NCI-H82 treated with DMSO at 0.1 percent for 48 hours (cell line): ENCODE measurements around the gene RABL3.
"Not testable (repeated sequence)": the region's sequence is repeated elsewhere in the genome, so short reads cannot be mapped to it uniquely, and the experiment has no call there.

Experiments used
- DNase-seq: peaks from one replicate; lab custom pipeline; 2025; ENCODE audit not compliant: unreplicated experiment; lab: John Stamatoyannopoulos, UW

RABL3 gene

DNA sequence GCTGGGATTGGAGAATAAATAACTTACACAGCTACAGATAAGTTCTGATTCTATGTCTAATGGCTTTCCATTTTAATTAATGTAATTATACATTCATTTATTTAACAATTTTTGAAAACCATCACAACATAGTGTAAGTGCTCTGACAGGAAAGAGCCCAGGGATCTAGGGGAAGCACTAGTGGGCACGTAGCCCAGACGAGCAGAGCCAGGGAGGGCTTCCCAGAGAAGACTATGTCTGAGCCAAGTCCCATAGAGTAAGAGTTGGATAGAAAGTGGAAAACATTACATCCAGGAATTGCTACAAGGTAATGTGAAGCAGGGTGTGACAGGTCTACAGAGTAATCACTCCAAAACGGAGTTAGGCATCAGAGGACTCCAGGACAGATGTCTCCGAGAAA lies 57.4 kb downstream of the RABL3 start:
- DNase-seq, result no peak

- no peak for DNase-seq
Measured at GRCh38 chr3:120683671-120684301, 58.5 kb downstream of the RABL3 start.

DNA sequence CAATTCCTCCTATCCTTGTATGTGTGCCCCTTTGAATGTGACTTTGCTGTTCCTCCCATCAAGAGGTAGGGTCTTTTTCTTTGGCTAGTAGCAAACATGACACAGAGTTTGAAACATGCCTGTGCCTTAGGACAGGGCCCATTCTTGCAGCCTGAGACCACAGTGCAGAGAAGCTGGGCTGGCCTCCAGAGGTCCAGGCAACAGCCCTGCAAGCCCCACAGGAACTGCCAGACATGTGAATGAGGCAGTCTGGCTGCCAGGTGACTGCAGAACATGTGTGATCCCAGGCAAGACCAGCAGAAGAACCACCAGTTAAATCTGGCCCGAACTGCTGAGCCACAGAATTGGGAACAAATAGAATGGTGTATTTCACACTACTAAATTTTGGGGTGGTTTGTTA lies 59.1 kb downstream of the RABL3 start:
- no peak for DNase-seq

GRCh38 chr3:120682095-120682681 lies 60.1 kb downstream of the RABL3 start, which contains the start of gene HGD:
HGD (minus strand) TSS chr3:120682239; CDS start chr3:120682111, 128 bp downstream.
- no peak for DNase-seq

DNA sequence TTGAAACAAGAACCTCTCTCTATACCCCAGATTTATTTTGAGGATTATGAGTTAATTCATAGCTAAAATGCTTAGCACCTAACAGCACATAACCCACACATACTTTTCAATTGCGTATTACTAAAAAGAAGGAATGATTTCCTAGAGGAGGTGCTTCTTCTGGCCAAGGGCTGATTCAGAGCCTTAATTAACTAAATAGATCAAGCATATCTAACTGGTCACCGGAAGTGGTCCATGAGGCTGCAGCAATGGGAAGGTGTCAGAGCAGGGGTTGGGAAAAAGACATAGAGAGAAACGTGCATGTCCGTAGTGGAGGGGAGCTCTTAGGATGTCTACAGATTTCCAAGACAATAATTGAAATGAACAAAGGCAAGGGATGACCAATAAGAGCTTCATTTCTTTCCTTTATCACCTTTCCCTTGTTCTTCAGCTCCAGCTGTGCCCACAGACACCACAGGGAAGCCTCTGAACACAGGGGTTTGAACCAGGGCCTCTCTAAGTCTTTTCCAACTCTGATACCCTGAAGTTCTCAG lies 60.7 kb downstream of the RABL3 start:
- DNase-seq, result no peak

DNA sequence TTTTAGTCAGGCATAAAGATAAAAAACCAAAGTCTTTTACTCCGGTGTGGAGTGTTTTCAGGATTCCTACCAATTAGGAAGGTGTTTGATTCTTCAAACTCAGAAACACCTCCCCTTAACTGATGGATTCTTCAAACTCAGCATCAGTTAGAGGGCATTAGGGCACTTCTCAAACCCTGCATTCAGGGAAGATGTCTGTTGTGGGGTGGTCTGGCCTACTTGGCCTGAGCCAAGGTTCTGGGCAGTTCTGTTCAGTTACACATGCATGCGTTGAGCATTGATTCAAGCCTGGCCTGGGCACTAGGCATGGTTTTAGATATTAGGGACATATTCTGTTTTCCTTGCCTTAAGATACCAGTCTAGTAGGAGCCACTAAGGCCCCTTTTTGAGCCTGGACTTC lies 61.3 kb downstream of the RABL3 start:
- DNase-seq, result no peak

- DNase-seq, result no peak
Measured at GRCh38 chr3:120680193-120680894, 62.0 kb downstream of the RABL3 start.

DNA sequence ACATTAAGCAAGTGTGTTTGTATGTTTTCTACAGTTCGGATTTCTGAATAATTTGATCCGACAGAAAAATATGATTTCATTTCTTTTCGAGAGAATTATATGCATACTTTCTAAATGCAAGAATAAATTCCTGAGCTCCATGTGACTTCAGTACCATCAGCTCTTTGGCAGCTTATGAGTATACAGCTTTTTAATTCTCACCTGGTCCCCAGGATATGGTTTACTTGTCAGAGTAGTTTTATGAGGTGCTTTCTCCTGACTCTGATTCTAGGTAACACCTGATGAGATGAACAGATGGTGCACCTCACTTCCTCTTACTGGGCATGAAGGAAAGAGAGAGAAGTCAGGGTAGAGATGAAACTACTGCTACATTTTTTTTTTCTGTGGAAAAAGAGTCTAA lies 63.3 kb downstream of the RABL3 start:
- no peak for DNase-seq

DNA sequence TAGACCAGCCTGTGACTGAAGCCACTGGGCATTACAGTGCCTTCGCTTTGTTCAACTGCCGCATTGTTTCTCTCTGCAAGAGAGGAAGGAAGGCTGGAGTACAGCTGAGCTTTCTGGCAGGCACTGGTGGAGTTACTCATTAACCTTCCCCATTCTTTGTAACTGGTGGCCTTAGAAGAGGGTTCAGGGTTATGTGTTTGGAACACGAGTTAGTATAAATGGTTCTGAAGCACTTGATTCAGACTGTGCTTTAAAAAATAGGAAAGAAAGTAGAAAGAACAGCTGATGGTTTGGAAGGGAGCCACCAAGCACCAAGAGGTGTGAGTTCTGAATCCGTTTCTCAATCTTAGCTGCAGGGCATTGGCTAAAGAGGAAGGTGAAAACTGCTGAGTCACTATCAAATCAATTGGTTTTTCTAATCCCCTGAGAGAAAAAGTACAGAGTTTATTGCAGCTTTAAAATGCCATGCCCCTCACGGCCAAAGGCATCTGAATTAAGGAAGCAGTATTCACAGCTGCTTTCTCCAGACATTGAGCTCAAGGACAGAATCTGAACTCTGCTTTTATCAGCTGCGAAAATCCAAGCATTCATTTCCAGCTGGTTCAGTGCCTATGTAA lies 63.9 kb downstream of the RABL3 start:
- peak; percentile 26 for DNase-seq

DNA sequence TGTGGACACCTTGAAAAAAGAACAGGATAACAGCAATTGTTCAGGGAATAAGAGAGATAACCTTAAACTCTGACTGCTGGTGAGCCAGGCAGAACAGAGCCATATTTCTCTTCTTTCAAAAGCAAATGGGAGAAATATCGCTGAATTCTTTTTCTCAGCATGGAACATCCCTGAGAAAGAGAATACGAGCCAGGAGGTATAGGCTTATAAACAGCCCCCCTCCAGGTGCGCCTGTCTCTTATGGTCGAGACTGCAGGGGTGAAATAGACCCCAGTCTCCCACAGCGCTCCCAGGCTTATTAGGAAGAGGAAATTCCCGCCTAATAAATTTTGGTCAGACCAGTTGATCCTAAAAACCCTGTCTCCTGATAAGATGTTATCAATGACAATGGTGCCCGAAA lies 65.1 kb downstream of the RABL3 start:
- not testable (repeated sequence) for DNase-seq

- DNase-seq, result no peak
Measured at GRCh38 chr3:120673116-120673515, 69.2 kb downstream of the RABL3 start.

- no peak for DNase-seq
Measured at GRCh38 chr3:120670576-120670975, 71.7 kb downstream of the RABL3 start.

- no peak for DNase-seq
Measured at GRCh38 chr3:120664926-120665325, 77.4 kb downstream of the RABL3 start.

DNA sequence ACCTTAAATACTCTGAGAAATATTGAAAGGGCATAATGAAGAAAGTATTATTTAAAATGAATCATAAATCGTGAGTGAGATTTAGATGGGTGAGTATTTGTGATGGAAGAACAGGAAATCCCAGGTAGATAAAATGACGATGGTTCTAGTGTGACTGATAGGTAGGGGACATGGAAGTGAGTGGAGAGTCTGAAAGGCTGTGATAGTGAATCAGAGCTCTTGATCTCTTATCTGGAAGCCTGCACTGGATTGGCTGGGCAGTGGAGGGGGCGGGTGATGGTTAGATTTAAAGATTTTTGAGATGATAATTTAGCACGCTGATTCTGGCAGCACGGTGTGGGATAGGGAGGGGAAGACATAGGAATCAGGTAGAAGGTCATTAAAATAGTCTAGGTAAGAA lies 80.4 kb downstream of the RABL3 start:
- no peak for DNase-seq

- DNase-seq, result no peak
Measured at GRCh38 chr3:120661106-120661905, 81.0 kb downstream of the RABL3 start.

DNA sequence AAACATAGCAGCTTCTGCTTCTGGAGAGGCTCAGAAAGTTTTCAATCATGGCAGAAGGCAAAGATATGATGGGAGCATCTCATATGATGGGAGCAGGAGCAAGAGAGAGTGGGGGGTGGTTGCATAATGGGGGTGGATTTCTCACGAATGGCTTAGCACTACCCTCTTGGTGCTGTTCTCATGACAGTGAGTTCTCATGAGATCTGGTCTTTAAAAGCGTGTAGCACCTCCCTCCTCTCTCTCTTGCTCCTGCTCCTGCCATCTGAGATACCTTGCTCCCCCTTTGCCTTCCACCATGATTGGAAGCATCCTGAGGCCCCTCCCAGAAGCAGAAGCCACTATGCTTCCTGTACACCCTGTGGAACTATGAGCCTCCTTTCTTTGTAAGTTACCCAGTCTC lies 82.5 kb downstream of the RABL3 start:
- DNase-seq, result no peak

DNA sequence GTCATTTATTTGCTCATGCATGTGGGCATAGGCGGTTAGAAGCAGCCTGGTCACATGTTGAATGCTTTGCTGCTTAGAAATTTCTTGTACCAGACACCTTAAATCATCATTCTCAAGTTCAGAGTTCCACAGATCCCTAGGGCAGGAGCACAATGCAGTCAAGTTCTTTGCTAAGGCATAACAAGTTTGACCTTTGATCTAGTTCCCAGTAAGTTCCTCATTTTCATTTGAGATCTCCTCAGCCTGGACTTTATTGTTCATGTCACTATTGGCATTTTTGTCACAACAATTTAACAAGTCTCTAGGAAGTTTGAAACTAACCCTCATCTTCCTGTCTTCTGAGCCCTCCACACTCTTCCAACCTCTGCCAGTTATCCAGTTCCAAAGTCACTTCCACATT lies 83.0 kb downstream of the RABL3 start:
- DNase-seq, result no peak

DNA sequence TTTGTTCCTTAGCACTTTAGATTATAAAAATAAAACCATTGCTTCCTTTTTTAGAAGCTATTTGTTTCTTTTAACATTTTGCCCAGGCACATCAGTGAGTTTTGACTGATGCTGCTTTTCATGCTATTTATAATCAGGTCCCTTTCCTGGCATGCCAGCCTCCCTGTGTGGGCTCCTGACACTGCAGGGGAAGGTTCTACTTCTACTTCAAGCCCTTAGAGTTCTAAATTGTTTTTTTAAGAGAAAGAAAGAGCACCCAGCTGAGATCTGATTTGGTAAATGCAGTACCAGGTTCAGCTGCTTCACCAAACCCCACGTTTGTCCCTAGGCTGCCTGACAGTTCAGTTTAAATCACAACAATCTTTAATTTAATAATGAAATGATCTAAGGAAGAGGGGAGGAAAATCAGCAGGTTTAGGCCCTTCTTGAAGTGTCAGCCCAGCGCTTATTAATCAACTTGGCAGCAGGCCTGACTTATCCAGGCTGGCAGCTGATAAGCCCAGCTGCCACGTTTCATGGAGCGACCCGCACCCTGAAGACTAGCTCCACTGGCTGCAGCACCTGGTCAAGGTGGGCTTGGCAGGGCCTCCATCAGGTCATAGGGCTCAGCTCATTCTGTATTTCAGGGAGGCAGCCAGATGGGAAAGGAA lies 89.3 kb downstream of the RABL3 start:
- DNase-seq, result peak; percentile 49

DNA sequence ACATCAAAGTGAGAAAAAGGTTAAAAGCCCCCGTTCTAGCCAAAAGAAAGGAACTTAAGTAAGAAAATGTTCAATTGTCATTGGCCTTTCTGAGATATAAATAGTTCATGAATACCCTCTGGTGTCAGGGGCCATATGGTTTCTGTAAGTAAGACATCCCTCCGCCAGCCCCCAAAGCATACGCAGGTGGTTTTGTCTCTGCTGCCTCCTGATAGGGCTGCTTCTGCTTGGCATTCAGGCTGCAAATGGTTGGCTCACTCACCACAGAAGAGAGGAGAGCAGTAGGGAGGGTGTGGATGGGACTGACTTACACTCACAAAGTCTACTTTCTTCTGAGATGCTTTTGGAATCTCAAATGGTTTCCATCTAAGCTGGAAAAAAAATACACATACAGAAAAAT lies 90.0 kb downstream of the RABL3 start:
- DNase-seq, result peak; percentile 49

DNA sequence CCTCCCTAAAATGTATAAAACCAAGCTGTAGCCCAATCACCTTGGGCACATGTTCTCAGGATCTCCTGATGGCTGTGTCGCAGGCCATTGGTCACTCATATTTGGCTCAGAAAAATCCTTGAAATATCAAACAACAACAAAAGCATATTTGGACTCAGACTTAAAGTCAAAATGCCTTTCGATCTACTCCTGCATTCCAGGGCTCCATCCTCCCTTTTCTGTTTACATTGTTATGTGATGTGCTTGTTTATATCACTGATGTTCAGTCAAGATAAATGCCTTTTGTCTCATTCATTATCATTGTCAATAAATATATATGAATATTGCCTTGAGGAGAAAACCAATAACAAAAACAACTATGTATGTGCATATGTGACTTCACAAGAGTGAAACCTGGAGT lies 92.0 kb downstream of the RABL3 start:
- DNase-seq, result no peak
